Activated gamma-delta T cell treated with Interleukin-2 at 50 U/mL for 16 hours (primary cell): Measurements from ENCODE around the gene VHLL.

Experiments used
- DNase-seq: peaks from one replicate; pipeline ENCODE4 v3.0.0-alpha.2; 2020

Gene VHLL

DNA sequence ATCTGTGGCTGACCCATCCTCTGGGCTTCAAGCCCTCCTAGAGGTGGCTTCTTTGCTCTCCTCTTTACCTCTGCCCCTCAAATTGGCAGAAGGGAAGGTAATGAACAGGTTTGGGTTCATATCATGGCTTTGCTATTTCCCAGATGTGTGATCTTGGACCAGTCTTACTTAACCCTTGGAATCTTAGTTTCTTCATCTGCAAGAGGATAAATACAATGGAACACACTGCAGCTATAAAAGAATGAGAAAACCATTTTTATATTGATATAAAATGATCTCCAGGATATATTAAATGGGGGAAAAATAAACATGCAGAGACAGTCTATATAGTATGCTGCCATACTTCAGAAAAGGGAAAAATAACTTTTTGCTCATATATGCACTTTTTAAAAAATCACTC, 9.2 kb downstream of the VHLL start:
- DNase-seq = no peak

DNA sequence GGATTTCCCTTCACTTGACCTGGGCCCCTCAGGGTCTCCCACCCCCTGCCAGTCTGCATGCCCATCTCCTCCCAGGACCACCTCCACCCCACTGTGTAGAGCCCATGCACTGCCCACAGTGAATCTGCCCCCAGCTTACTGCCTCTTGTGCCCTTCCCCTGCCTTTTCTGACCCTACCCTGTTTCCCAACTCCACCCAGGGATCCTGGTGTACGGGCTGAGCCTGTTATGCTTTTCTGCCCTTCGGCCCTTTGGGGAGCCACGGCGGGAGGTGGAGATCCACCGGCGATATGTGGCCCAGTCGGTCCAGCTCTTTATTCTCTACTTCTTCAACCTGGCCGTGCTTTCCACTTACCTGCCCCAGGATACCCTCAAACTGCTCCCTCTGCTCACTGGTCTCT, 13.0 kb downstream of the VHLL start:
- DNase-seq = no peak

DNA sequence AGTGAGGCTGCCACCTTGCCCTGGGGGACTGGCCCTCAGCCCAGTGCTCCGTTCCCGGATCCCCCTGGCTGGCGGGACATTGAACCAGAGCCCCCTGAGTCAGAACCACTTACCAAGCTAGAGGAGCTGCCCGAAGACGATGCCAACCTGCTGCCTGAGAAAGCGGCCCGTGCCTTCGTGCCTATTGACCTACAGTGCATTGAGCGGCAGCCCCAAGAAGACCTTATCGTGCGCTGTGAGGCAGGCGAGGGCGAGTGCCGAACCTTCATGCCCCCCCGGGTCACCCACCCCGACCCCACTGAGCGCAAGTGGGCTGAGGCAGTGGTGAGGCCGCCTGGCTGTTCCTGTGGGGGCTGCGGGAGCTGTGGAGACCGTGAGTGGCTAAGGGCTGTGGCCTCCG, 13.7 kb downstream of the VHLL start:
- DNase-seq = no peak

DNA sequence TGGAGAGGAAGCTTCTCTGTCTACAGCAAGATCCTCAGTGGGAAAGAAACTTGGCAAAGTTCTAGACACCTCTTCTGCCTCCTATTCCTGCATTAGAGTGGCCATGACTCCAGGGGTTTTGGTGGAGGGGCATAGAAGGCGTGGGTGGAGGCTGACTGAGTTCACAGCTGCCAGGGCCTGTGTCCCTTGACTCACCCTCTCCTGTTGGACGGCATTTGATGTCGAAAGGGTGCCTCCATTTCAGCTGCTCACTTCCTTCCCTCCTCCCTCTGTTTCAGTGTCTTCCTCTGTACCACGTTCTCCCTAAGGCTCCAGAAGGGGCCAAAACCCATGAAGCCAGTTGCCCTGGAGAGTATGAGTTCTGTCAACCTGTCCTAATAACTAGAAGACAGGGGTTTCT, 14.3 kb downstream of the VHLL start:
- no peak for DNase-seq

DNA sequence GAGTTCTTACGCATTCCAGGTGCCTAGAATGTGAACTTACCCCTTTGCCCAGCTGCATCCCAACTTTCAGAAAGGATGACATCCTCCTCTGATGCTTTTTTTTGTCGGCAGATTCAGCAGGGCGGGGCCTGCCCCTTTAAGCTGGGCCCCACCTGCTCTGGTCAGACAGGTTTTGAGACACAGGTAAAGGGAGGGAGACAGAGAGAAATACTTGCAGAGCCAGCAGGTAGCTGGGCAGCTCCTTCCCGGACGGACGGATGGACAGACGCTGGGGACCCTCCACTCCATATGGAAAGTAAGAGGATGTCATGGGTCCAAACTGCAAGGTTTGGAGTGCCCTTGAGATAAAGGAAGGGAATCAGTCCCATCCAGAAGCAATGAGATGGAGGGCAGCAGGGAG, 15.0 kb downstream of the VHLL start, which contains the start of gene TMEM79:
TSS of gene TMEM79 (plus strand) at position 214 of the 400 bp plus-strand sequence. CDS start 902 bp downstream, outside the sequence.
- no peak for DNase-seq

DNA sequence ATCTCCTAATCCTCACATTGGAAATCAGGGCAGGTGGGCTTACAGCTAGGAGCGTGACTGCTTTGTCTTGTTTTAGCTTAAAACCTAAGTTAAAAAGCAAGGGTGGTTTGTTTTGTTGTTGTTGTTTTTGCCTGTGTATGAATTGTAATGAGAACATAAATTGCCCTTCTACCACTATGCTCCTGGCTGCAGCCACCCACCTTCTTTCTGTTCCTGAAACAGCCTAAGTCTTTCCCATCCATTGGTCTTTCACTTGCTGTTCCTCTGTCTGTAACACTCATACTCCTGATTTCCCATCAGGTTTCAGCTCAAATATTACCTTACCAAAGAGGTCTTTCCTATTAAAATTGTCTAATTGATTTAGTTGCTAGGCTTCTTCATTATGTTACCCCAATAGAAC, 15.6 kb downstream of the VHLL start:
- DNase-seq = no peak

DNA sequence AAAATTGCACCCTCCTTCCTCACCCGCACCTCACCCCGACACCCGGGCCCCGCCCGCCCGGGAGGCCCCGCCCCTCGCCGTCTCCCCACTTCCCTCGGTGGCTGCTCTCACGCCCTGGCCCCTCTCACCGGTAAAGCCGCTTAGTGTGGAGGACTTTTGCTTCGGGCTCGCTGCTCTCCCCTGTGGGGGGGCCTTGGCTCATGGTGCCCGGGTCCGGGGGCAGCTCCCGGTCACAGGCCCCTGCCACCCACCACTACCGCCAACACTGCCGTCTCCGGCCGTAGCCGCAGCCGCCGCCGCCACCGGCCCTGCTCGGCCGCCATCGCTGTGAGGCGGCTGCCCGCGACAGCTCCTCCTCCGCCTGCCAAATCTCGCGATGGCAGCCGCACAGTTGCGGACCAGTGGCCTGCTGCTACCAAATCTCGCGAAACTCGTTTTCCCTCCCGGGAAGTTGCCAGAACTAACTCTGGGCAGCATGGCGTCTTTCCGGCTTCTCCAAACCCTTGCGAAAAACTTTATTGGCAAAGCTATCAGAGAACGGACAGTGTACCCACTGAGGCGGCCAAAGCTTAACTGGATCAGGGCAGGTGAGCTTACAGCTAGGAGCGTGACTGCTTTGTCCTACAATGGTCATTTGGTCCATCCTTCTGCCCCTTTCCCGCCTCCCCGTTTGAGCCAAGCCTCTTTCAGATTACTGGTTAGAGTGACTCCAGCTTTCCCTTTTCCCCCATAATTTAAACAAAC, 16.5 kb downstream of the VHLL start, which contains the start of gene SMG5:
TSS of gene SMG5 (minus strand) at position 347 of the 744 bp plus-strand sequence. CDS start at position 202, 145 bp downstream.
- peak; percentile 94 for DNase-seq

DNA sequence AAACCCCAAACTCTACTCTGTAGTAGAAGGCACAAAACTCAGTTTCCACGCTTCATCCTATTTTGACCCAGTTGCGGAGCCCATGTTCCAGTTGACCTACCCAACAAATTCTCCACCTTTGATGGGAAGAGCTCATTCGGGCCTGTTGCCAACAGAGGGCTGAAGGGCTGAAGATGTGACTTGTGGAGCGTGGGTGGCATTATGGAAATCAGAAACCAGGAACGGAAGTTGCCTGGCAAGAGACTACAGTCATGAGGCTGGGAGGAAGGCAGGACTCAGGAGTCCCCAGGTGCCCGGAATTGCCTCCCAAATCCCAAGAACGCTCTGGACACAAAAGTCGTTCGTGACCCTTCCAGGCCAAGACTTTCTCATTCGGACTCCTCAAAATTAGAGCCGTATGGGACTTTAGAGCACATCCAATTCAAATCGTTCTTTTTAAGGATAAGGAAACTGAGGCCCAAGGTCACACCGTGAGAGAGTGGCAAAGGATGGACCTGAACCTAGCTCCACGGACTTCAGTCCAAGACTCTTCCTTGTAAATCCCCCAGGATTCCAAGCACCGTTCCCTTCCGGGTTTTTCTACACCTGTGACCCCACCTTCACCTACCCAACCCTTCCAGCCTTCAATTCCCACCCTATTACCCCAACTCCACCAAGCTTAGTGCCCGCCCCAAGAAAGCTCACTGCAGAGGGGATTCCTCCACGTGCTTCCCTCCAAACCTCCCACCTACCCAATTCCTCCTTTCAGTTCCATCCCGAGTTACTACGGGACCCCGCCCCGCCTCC, 17.2 kb downstream of the VHLL start:
- DNase-seq = no peak

DNA sequence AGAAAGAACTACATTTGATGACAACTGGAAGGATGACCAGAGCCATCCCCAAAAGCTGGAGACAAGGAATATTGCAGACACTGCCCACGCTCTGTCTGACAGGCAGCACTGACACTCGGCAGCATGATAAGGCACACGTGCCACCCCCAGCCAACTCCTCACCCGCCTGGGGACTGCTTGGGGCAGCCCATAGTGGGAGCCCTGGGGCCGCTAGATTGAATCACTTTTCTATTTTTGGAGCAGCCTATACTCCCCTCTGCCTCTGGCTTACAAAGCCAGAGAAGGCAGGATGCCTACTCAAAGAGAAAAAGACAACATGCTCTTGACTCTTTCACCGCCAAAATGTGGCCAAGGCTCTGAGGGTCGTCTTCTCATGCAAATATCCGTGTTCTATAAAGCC, 17.8 kb downstream of the VHLL start:
- no peak for DNase-seq

DNA sequence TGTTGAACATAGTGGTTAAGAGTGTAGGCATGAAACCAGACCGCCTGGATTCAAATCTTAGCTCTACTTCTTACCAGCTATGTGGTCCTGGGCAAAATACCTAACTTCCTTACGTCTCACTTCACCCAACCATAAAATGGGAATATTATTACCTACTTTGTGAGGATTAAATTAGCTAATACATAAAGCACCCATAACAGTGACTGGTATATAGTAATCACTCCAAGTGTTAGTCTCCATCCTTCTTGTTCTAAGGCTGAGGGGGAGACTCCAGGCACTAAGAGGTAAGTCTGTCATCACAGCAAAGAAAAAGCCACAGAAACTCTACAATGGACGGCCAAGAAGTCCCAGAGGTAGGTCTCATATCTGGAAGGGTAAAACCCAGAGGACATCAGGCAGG, 19.3 kb downstream of the VHLL start:
- DNase-seq = no peak

DNA sequence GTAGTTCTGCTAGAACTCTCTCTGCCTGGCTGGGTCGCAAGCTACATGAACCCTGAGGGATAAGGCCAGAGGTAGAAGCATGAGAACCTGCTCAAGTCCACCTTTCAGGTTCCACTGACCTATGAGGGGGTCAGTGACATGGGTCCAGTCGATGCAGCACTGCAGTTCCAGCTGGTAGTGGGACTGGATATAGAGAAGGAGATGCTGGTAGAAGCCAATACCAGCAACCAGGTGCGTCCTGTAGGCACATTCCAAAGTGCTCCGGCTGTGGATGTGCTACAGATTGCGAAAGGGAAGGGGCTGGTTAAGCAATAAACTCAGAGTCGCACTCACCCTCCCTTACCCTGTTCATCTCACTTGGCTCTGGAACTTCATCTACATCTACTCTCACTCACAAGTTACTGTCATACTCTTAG, 22.1 kb downstream of the VHLL start:
- DNase-seq = no peak

DNA sequence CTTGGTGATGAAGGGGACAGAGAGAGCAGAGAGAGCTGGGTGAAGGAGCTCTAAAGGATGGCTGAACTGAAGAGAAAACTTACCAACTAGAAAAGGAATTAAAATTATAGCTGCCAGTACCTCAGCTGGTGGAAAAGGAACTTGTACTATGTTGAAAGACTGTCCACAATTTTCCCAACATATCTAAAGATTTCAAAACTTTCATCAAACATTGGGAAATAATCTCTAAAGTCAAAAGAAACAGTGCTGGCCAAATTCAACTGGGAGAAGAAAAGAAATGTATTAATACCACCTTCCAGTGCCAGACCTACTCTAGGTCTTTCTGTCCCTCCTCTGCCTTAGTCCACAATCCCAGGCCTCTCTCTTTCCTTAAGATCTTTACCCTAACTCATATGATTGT, 22.6 kb downstream of the VHLL start:
- no peak for DNase-seq

DNA sequence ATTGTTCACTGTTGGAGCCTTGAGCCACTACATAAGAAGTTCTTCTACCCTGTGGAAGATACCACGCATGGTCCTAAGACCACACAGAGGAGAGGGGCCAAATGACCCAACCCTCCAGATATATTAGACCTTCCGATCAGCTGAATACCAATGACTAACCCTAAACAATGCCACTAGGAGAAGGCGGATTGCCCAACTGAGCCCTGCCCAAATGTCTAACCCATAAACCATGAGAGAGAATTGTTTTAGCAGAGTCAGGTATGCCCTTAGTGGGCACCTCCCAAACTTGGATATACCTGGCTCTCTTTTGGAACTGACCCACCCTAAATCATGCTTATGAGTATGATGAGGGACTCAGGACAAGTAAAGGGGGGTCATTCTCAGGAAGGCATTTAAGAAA, 28.8 kb downstream of the VHLL start:
- DNase-seq = no peak

DNA sequence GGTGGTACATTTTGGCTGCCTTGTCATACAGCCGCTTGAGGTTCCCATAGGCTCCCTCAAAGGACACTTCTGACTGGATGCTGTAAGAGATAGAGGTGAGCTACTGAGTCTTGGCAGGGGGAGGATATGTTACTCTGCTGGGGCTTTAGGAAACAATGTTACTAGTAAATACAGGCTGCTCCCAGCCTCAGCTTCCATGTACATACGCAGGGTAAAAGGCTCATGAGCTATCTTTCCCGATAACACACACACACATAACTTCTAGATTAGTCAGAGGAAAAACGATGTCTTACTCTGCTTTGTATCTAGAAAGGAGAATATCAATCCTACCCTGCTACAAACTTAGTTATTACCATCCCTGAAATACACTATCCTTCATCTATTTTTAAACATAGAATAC, 30.8 kb downstream of the VHLL start:
- no peak for DNase-seq

DNA sequence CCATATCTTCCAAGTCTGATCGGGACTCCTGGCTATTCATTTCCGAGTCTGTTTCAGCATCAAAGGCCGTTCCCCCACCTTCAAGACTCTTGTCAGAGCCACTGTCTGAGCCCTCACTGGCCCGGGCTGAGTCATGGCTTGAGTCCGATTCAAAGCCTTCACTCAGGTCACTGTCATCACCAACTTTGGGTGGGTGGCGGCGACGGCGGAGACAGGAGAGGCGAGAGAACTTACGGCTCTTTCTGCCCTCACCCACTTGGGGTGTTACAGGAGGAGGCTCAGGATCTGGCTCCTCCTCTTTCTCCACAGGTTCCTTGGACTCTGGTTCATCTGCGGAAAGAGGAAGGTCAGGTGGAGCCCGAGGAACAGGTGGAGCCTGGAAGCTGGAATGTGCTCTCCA, 33.1 kb downstream of the VHLL start:
- no peak for DNase-seq

DNA sequence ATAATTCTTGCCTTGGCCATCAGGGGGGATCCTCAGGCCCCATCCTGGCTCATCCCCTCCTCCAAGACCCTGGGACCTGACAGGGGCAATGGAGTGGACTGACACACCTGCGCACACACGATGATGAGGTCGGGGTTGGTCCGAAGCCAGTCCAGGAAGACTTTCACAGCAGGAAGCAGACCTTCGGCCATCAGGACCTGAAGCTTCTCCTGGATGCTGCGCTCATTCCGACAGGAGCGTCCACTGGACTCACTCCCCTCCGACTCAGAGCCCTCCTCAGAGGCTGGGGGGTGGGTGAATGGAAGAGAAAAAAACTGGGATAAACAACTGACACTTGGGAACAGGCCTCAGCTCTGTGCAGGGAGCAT, 35.8 kb downstream of the VHLL start:
- no peak for DNase-seq

DNA sequence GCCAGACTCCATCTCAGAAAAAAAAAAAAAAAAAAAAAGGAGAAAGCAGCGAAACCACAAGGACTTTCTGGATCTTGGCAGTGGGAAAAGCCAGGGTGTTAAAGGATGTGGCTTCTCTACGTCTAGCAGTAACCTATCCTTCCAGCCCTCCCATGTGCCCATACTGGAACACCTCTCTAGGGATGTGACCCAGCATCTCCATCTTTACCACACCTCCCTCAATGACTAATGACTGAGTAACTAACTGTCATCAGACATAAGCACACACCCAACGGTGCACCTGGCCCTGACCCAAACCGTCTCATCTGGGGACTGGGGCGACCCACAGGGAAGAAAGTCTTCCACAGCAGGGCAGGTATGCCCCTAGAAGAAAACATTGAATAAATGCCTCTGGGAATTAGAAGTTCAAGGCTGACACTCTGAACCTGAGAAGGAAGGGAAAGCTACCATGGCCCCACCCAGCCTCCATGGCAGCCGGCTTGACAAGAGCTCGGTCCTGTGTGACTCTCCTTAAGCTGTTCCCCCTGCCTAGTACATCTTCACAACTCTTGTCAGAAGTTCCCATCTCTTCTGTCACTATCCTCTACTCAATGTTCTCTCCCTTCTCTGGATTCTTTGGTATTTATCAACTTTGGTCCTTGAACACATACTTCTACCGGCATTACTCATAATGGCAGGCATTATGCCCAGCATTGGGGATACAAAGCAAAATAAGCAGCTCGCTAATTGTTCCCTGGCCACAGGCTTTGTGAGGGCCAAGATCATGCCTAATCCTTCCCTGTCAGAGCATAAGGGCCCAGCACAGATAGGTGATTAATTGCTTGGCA, 36.4 kb downstream of the VHLL start:
- no peak for DNase-seq

DNA sequence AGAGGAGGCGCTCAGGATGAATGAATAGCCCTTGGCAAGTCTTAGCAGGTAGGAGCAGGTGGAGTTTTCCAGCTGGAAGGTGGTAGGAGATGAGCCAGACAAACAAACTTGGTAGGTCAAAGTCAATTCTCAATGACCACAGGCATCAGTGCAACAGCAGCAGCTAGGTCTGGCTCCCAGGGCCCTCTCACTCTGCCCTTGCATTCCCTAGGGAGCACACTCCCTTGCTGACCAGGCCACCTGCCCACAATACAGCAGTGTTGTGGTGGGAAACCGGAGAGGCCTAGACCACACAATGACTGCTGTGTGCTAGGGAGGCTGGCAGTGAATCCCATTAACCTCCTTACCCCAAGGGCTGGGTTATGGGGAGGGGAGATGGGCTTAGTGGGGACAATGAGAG, 38.2 kb downstream of the VHLL start:
- DNase-seq = no peak

DNA sequence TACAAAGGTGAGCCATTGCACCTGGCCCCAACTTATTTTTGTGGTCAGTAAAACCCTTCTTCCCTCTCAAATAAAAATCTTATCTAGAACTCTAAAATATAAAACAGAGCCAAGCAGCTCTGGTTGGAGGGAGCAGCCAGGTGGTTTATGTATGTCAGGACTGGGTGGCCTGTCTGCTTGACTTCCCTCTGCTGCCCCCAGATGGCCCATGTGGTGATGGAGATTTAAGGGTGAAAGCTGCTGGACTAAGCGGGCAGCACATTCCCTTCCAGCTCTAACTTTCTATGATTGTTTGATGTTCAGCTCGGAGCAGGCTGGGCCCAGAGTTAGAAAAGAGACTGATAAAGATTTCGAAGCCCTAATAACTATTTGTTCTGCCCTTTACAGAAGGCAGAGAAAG, 39.3 kb downstream of the VHLL start:
- no peak for DNase-seq

DNA sequence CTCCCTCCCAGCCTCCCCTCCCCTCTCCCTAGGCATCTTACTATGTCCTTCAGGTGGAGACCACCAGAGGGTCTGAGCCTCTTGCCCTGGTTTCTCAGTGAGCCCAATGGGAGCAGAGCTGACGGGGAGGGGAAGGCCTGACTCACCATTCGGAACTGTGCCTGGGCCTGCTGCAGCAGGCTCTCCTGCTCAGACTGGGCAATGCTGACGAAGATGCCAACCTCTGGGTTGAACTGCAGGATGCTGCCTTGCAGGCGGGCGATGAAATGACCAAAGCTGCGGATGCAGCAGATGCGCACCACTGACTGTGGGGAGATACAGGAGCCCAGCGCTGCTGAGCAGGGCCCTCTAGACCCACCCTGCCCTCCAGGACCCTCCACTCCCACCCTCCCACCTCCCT, 40.2 kb downstream of the VHLL start:
- DNase-seq = no peak

DNA sequence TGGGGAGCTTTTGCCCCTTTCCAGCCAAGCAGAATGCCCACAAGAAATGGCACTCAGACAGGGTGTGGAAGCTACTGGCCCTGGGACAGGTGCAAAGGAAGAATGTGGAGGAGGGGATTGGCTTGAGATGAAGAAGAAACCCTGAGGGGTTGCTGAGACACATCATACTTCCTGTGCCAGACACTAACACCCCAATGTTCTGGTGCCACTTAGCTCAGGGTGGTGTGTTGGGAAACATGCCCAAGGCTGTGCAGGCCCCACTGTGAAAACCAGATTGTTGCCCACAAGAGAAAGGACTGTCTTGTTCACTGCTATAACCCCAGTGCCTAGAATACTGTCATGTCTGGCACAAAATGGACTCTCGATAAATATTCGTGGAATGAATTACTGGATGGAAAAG, 41.4 kb downstream of the VHLL start:
- no peak for DNase-seq

DNA sequence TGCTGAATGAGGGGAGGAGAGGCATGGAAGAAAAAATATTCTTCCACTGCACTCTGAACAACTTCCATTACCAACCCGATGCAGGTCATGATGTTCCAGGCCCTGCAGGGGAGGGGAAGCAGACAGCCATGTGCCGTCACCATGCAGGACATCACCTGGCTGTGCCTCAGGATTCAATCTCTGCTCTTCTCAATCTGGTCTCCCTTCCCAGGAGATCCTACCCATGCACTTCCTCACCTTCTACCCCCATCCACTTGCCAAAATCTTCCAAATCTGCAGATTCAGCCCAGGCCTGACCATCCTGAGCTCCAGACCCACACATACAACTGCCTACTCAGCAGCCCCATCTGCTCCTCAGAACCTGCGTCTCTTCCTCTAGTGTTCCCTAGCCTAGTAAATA, 45.5 kb downstream of the VHLL start:
- no peak for DNase-seq

DNA sequence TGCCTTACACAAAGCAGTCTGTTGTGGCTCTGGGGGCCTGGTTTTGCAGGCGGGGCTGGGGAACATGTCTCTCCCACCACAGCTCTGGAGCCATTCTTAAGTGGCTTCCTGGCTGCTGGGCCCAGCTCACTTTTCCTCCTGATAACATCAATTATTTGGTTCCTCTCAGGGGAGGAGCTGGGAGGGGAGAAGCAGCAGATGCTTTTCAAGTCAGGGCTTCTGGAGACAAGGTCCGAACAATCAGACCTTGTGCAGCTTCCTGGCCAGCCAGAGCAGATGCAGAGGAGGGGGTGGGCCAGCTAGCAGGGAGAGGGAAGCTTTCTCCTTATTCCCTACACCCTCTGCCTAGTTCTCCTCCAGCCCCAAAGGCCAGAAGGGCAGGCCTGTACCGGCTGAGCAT, 47.6 kb downstream of the VHLL start:
- no peak for DNase-seq

DNA sequence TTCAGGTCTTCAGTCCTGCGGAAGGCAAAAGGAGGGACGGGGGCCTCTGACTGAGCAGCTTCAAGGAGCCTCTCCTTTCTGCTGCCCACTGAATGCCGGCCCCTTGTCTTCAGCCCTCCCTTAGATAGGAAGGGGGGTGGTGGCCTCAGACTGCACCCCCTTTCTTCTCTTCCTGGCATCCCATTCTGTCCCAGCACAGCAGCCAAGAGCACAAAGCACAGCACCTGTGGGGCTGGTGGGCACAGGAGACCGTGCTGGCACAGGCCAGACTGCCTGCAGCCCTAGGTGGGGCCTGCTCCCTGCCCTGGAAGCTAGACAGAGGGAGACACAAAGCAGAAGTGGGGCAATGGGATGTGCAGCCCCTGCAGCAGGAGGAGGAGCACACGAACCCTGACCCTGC, 49.5 kb downstream of the VHLL start:
- DNase-seq = no peak
